HepG2 (cell line): ENCODE results near the gene KIF2C. TPM values are rescaled to one million over a fixed set of nuclear protein-coding genes. Genes with fewer than 3 reads are reported as not detected.

Source experiments
- ADNP ChIP-seq: sonication (generic); formaldehyde crosslinking; IDR thresholded peaks from 2 replicates; pipeline ENCODE4 v1.4.0; 2020; ENCODE audit warnings: missing genetic modification reagents
- AGO1 ChIP-seq: fragments of 200-400 bp; formaldehyde crosslinking; IDR thresholded peaks from 2 replicates; pipeline ENCODE4 v1.6.1; 2017; ENCODE audit warnings: mild to moderate bottlenecking, low read depth, low read length, moderate library complexity; ENCODE audit not compliant: poor library complexity, severe bottlenecking
- AHR ChIP-seq: IDR thresholded peaks from 2 replicates; pipeline ENCODE4 v1.6.1; 2018; ENCODE audit warnings: missing genetic modification reagents, missing compliant biosample characterization
- ETV5 ChIP-seq: IDR thresholded peaks from 2 replicates; pipeline ENCODE4 v1.6.1; 2018; ENCODE audit warnings: missing biosample characterization, missing genetic modification reagents, inconsistent platforms, borderline replicate concordance
- FOXK1 ChIP-seq: sonication (generic); formaldehyde crosslinking; IDR thresholded peaks from 2 replicates; pipeline ENCODE4 v1.4.0; 2020; ENCODE audit warnings: low read depth, missing genetic modification reagents, borderline replicate concordance
- HIVEP1 ChIP-seq: sonication (generic); formaldehyde crosslinking; IDR thresholded peaks from 2 replicates; pipeline ENCODE4 v1.4.0; 2020; ENCODE audit warnings: mild to moderate bottlenecking, missing genetic modification reagents
- HOXA3 ChIP-seq: sonication (generic); formaldehyde crosslinking; IDR thresholded peaks from 2 replicates; pipeline ENCODE4 v1.5.0; 2020; ENCODE audit warnings: missing genetic modification reagents
- MAZ ChIP-seq, 2 experiments: sonication (generic) in 1 of 2; formaldehyde crosslinking in 1 of 2; IDR thresholded peaks; 2 replicates each; pipeline versions ENCODE4 v1.5.0 to v1.6.1; 2012 to 2020; ENCODE audit warnings: low read depth in 2 of 2, mild to moderate bottlenecking in 2 of 2, borderline replicate concordance in 1 of 2, improper control_type of control experiment in 1 of 2, low read length in 1 of 2, missing genetic modification reagents in 1 of 2, moderate library complexity in 1 of 2
- RERE ChIP-seq: IDR thresholded peaks from 2 replicates; pipeline ENCODE4 v1.6.1; 2016; ENCODE audit warnings: low read depth, missing genetic modification reagents, missing compliant biosample characterization
- SNAPC2 ChIP-seq: sonication (generic); formaldehyde crosslinking; IDR thresholded peaks from 2 replicates; pipeline ENCODE4 v1.8.1; 2022; ENCODE audit warnings: mild to moderate bottlenecking, missing genetic modification reagents
- TBX2 ChIP-seq: sonication (generic); formaldehyde crosslinking; IDR thresholded peaks from 2 replicates; pipeline ENCODE4 v1.5.0; 2020; ENCODE audit warnings: missing genetic modification reagents, mild to moderate bottlenecking, borderline replicate concordance
- TFE3 ChIP-seq: IDR thresholded peaks from 2 replicates; pipeline ENCODE4 v1.6.1; 2016
- ZC3H13 ChIP-seq: sonication (generic); formaldehyde crosslinking; IDR thresholded peaks from 2 replicates; pipeline ENCODE4 v1.8.1; 2023; ENCODE audit warnings: mild to moderate bottlenecking, missing genetic modification reagents, moderate library complexity
- ZFP91 ChIP-seq: sonication (generic); formaldehyde crosslinking; IDR thresholded peaks from 2 replicates; pipeline ENCODE4 v1.9.0; 2022; ENCODE audit warnings: missing genetic modification reagents, mild to moderate bottlenecking, borderline replicate concordance
- ZNF20 ChIP-seq: sonication (generic); formaldehyde crosslinking; IDR thresholded peaks from 2 replicates; pipeline ENCODE4 v1.4.0; 2020; ENCODE audit warnings: mild to moderate bottlenecking, moderate library complexity, missing genetic modification reagents
- ZNF468 ChIP-seq: sonication (generic); formaldehyde crosslinking; IDR thresholded peaks from 2 replicates; pipeline ENCODE4 v1.8.0; 2022; ENCODE audit warnings: mild to moderate bottlenecking, moderate library complexity, missing genetic modification reagents
- ZNF878 ChIP-seq: sonication (generic); formaldehyde crosslinking; IDR thresholded peaks from 2 replicates; pipeline ENCODE4 v1.8.1; 2023; ENCODE audit warnings: mild to moderate bottlenecking, missing genetic modification reagents, moderate library complexity
- polyA plus RNA-seq, 8 experiments: library from polyadenylated mRNA; depleted of rRNA in 3 of 8; stranded (reverse) in 7 of 8; unstranded in 1 of 8; fragments of >200 nt; fragmentation: Illumina TruSeq in 4 of 8; extraction: Trizol in 4 of 8; gene quantifications; 2 replicates each; pipeline versions ENCODE4 v1.2.1 to v1.2.3, GENCODE V29; 2011 to 2016; ENCODE audit warnings: low read depth in 4 of 8, missing spikeins in 1 of 8, mixed read lengths in 1 of 8; ENCODE audit not compliant: insufficient read depth in 1 of 8
- total RNA-seq, 5 experiments: library from RNA; depleted of rRNA; stranded (reverse); fragments of >200 nt; fragmentation: Illumina TruSeq; extraction: Trizol; gene quantifications; 2 replicates each; pipeline ENCODE4 v1.2.3, GENCODE V29; 2016; ENCODE audit warnings: low read depth in 1 of 5

Gene KIF2C
- total and polyA plus RNA-seq, 2 of the 13 experiments (the other 11 are each of a cell fraction or from before 2014, with no cell fraction given) = 29.7 to 53.7 TPM

GRCh38 chr1:44786138-44786840 lies 46.7 kb downstream of the KIF2C start (continued):
- TF ChIP-seq RERE (CRISPR knock-in tag) (no peak), TBX2 (CRISPR knock-in tag) (0 out of 2 replicates have a peak, but pooled peaks have one; percentile 52), ADNP (CRISPR knock-in tag) (no peak), ZNF20 (CRISPR knock-in tag) (no peak), AGO1 (peak; percentile 76), TFE3 (CRISPR knock-in tag) (0 out of 2 replicates have a peak, but pooled peaks have one; percentile 29), HIVEP1 (CRISPR knock-in tag) (peak; percentile 73), ZNF468 (CRISPR knock-in tag) (0 out of 2 replicates have a peak, but pooled peaks have one; percentile 46), SNAPC2 (CRISPR knock-in tag) (no peak), ZC3H13 (CRISPR knock-in tag) (0 out of 2 replicates have a peak, but pooled peaks have one; percentile 49), ZFP91 (CRISPR knock-in tag) (peak; percentile 81; the same call in 1 of the 2 replicates), AHR (CRISPR knock-in tag) (0 out of 2 replicates have a peak, but pooled peaks have one; percentile 39), HOXA3 (CRISPR knock-in tag) (peak; percentile 80), MAZ (IDR thresholded peaks at IDR 0.05; ENCODE audit: borderline replicate concordance, low read depth, low read length) (no peak), MAZ (CRISPR knock-in tag; IDR thresholded peaks at IDR 0.05; ENCODE audit: low read depth) (0 out of 2 replicates have a peak, but pooled peaks have one; percentile 47), FOXK1 (CRISPR knock-in tag) (0 out of 2 replicates have a peak, but pooled peaks have one; percentile 18), ETV5 (CRISPR knock-in tag) (peak; percentile 66), ZNF878 (CRISPR knock-in tag) (no peak)
